ENCODE data around the gene ETNK2.

DNA sequence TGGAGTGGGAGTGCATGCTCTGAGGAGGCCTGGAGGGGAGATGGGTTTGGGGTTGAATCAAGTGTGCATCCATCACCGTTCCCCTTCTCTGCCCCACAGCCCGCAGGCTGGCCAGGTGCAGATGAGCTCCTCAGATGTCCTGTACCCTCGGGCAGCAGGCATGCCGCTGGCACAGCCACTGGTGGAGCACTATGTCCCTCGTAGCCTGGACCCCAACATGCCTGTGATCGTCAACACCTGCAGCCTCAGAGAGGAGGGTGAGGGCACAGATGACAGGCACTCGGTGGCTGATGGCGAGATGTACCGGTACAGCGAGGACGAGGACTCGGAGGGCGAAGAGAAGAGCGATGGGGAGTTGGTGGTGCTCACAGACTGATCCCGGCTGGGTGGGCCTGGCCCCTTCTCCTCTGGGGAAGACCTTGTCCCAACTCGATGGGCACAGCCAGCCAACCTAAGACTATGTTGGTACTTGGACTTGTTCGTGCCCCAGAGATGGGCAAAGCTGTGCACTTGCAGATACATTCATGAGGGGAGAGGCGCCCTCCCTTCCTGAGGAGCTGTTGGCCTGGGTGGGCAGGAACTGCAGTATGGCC, 26.0 kb downstream of the ETNK2 start:
- no peak for TF ChIP-seq POLR2A (IDR thresholded peaks at IDR 0.05)
- TF ChIP-seq, protein P1, sequence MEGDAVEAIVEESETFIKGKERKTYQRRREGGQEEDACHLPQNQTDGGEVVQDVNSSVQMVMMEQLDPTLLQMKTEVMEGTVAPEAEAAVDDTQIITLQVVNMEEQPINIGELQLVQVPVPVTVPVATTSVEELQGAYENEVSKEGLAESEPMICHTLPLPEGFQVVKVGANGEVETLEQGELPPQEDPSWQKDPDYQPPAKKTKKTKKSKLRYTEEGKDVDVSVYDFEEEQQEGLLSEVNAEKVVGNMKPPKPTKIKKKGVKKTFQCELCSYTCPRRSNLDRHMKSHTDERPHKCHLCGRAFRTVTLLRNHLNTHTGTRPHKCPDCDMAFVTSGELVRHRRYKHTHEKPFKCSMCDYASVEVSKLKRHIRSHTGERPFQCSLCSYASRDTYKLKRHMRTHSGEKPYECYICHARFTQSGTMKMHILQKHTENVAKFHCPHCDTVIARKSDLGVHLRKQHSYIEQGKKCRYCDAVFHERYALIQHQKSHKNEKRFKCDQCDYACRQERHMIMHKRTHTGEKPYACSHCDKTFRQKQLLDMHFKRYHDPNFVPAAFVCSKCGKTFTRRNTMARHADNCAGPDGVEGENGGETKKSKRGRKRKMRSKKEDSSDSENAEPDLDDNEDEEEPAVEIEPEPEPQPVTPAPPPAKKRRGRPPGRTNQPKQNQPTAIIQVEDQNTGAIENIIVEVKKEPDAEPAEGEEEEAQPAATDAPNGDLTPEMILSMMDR (IDR thresholded peaks at IDR 0.05 in 4 of 5, conservative IDR thresholded peaks at IDR 0.05 in 1 of 5): no peak
